BLaER1 (cell line): ENCODE results near the gene LRRC3.

Experiments
- H3K27ac ChIP-seq: shearing (Covaris generic); formaldehyde crosslinking; 2 replicates; pipeline ENCODE4 v1.8.1; 2022
- H3K27me3 ChIP-seq: shearing (Covaris generic); formaldehyde crosslinking; 2 replicates; pipeline ENCODE4 v1.8.1; 2022
- H3K36me3 ChIP-seq: shearing (Covaris generic); formaldehyde crosslinking; 2 replicates; pipeline ENCODE4 v1.8.1; 2022
- H3K4me1 ChIP-seq: shearing (Covaris generic); formaldehyde crosslinking; 2 replicates; pipeline ENCODE4 v1.8.1; 2022
- H3K4me2 ChIP-seq: shearing (Covaris generic); formaldehyde crosslinking; 2 replicates; pipeline ENCODE4 v1.8.1; 2022
- H3K4me3 ChIP-seq: shearing (Covaris generic); formaldehyde crosslinking; 2 replicates; pipeline ENCODE4 v1.8.1; 2022
- H3K9ac ChIP-seq: shearing (Covaris generic); formaldehyde crosslinking; 2 replicates; pipeline ENCODE4 v1.8.1; 2022
- H3K9me3 ChIP-seq: shearing (Covaris generic); formaldehyde crosslinking; 2 replicates; pipeline ENCODE4 v1.8.1; 2022
- H4K20me1 ChIP-seq: shearing (Covaris generic); formaldehyde crosslinking; 2 replicates; pipeline ENCODE4 v1.8.1; 2022
- Cebpa-rat ChIP-seq: shearing (Covaris generic); IDR thresholded peaks from 2 replicates; pipeline ENCODE4 v1.8.1; 2022

Gene LRRC3

DNA sequence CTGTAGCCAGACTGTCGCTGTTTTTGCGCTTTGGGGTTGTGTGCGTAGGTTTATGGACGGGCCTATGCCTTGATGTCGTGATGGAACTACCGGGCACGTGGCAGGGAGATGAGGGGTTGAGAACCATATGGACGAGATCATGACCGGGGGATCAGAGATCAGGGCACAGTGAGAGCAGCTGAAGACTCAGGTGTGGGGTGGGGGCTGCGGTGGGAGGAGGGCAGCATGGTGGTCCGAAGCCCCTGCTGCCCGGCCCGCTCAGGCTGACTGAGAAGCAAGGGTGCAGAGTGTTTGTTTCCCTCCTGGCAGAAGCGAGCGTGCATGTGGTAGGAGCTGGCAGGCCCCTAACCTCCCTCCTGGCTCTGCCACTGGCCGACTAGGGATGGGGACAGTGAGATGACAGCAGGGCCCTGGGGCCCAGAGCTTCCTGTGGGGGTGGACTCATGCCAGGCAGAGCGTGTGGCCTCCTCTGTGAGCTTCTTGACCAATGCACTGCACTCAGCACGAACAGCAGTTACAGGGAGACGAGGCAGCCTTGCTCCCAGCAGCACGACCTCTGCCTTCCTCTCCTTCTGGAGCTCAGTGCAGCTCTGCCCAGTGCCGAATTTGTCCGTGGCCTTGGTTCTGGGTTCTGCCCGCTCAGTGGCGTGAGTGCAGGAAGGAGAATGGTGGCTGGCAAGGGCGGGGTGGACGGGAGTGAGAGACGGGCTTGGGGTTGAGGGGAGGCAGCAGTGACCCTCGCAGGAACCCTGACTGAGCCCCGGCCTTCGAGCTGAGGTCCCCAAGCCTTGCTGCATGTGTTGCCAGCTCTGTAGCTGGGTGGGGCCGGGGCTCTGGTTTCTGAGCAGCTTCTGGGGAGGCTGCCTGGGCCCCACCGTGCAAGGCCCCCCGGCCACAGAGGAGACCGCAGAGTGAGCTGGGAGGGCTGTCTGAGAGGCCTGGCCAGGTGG, 22.2 kb upstream of the LRRC3 start:
- no peak overlapping the region for H3K9ac ChIP-seq
- H3K27ac ChIP-seq: no peak overlapping the region
- no peak overlapping the region for H3K4me2 ChIP-seq
- peaks cover 64% of the 10 kb centered on the region for H4K20me1 ChIP-seq
- H3K27me3 ChIP-seq: no peaks in the 10 kb centered on the region
- TF ChIP-seq Cebpa-rat: no peak
- H3K36me3 ChIP-seq: peaks cover 88% of the 10 kb centered on the region
- H3K4me1 ChIP-seq: peaks cover 50% of the 10 kb centered on the region
- peaks cover 23% of the 10 kb centered on the region for H3K9me3 ChIP-seq
- H3K4me3 ChIP-seq: no peak overlapping the region

DNA sequence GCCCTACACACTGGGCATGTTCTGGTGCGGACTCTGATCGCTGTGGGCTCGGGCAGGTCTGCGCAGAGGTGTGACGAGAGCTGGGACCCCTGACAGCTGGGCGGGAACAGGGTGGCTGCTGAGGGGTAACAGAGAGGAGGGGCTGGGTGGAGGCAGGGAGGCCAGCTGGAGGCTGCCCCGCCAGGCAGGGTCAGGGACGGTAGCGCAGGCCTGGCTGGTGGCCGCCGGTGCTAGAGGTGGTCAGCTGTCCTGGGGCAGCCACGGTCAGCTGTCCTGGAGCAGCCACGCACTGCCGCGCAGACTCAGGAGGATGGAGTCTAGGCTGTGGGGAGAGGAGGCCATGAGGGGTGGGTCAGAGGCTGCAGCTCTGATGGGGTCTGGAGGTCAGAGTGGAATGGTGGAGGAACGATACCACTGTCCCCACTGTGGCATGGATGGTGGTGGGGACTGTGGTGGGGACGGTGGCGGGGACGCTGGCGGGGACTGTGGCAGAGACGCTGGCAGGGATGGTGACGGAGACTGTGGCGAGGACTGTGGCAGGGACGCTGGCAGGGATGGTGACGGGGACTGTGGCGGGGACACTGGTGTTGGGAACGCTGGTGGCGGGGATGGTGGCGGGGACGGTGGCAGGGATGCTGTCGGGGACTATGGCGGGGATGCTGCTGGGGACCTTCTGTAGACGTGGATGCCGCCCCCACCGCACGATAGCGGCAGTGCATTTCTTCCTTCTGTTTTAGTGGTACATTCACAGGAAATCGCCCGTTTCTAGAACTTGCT, 21.3 kb upstream of the LRRC3 start:
- H3K27ac ChIP-seq: no peak overlapping the region
- peaks cover 54% of the 10 kb centered on the region for H3K4me1 ChIP-seq
- no peak for TF ChIP-seq Cebpa-rat
- H3K4me3 ChIP-seq: no peak overlapping the region
- no peak overlapping the region for H3K9ac ChIP-seq
- H3K4me2 ChIP-seq: peak overlapping the region; percentile 30
- peaks cover 16% of the 10 kb centered on the region for H3K9me3 ChIP-seq
- H3K27me3 ChIP-seq: no peaks in the 10 kb centered on the region
- peaks cover 89% of the 10 kb centered on the region for H3K36me3 ChIP-seq
- H4K20me1 ChIP-seq: peaks cover 67% of the 10 kb centered on the region

DNA sequence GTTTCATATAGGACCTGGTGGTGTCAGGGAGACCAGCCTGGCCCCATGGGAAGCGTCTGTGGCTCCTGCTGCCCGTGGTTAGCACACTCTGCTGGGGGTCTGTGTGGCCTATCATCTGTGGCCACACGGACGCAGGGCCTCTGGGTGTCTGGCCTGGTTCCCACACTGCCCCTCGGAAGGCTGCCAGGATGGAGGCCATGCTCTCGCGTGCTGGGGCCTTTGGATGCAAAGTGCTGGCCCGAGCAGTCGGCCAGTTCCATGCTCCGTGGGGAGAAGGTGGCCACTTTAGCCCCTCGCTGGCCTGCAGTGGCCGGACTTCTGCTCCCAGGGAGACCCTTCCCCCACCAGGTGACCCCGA, 20.8 kb upstream of the LRRC3 start:
- TF ChIP-seq Cebpa-rat: no peak
- Histone ChIP-seq H3K27ac (peak overlapping the region; percentile 55; the same call in 1 of the 2 replicates), H3K4me2 (peak overlapping the region; percentile 30), H3K4me1 (peaks cover 60% of the 10 kb centered on the region), H3K36me3 (peaks cover 91% of the 10 kb centered on the region), H3K9me3 (peaks cover 11% of the 10 kb centered on the region; the same call in 1 of the 2 replicates), H3K9ac (no peak overlapping the region), H4K20me1 (peaks cover 70% of the 10 kb centered on the region), H3K4me3 (no peak overlapping the region), H3K27me3 (no peaks in the 10 kb centered on the region)

DNA sequence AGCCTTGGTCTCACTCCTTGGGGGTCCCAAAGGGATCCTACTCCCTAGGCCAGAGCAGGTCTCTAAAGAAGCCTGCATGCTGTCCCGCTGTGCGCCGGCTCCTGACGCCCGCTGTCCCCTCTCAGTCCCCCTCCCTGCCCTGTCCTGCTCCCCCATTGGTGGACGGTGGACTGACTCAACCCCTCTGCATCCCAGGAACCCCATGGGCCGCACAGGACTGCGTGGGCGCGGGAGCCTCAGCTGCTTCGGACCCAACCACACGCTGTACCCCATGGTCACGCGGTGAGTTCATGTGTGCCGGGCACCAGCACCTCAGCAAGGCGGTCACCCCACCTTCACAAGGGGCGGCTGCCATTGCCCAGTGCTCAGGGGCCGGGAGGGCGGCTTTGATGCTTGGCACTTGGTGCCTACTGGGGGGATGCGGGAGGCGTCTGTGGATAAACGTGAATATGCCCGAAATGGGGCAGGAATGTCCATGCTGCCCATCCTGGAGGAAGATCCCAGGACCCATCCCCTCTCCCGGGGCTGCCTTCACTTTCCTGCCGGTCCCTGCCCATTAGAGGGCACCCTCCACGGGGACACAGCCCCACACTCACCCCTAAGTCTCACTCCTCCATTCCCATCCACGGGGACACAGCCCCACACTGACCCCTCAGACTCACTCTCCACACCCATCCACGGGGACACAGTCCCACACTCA, 20.2 kb upstream of the LRRC3 start:
- 0 out of 2 replicates have a peak overlapping the region, but pooled peaks have one; percentile 41 for H3K9ac ChIP-seq
- H3K36me3 ChIP-seq: peaks cover 91% of the 10 kb centered on the region
- peaks cover 6% of the 10 kb centered on the region; the same call in 1 of the 2 replicates for H3K9me3 ChIP-seq

DNA sequence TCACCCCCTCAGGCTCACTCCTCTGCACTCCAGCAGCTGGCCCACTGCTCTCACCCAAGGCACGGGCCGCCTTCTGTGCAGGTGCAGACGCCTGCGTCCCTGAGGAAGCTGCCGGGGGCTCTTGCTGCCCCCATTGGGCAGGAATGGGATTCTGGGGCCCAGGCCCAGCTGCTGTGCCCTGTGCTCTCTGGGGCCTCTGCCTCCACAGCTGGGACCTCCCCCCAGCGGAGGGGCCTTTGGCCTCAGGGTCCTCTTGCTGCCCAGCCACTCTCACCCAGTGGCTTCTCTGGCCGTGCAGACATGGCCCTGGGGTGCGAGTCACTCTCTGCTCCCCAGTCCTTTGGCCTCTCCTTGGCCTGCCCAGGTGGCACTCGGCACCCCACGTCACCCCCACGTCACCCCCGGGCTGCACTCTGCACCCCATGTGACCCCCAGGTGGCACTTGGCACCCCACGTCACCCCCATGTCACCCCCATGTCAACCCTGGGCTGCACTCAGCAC, 19.1 kb upstream of the LRRC3 start:
- peaks cover 100% of the 10 kb centered on the region for H3K36me3 ChIP-seq
- no peak for TF ChIP-seq Cebpa-rat
- no peak overlapping the region for H3K4me3 ChIP-seq
- H4K20me1 ChIP-seq: peaks cover 70% of the 10 kb centered on the region
- peaks cover 1% of the 10 kb centered on the region; the same call in 1 of the 2 replicates for H3K9me3 ChIP-seq
- H3K9ac ChIP-seq: peak overlapping the region; percentile 41; the same call in 1 of the 2 replicates
- H3K27ac ChIP-seq: peak overlapping the region; percentile 55
- H3K4me2 ChIP-seq: peak overlapping the region; percentile 66
- H3K4me1 ChIP-seq: peaks cover 62% of the 10 kb centered on the region
- H3K27me3 ChIP-seq: no peaks in the 10 kb centered on the region

More for the DNA sequence above, 20.2 kb upstream of the LRRC3 start:
- no peak for TF ChIP-seq Cebpa-rat
- Histone ChIP-seq H3K4me1 (peaks cover 60% of the 10 kb centered on the region), H3K27me3 (no peaks in the 10 kb centered on the region), H3K4me2 (peak overlapping the region; percentile 66), H3K27ac (peak overlapping the region; percentile 55), H3K4me3 (no peak overlapping the region), H4K20me1 (peaks cover 70% of the 10 kb centered on the region)

DNA sequence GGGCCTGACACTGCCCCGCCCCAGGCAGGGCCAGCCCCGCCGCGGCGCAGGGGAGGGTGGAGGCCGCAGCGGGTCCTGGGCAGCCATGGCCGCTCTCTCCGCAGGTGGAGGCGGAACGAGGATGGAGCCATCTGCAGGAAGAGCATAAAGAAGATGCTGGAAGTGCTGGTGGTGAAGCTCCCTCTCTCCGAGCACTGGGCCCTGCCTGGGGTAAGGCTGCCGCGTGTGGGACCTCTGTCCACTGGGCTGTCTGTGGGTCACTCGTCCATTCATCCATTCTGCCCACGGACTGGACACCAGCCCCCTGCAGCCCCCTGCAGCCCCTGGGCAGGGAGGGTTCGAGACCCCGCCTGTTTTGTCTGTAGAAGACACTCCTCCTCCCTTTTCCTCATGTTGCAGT, 18.4 kb upstream of the LRRC3 start:
- H4K20me1 ChIP-seq: peaks cover 64% of the 10 kb centered on the region

DNA sequence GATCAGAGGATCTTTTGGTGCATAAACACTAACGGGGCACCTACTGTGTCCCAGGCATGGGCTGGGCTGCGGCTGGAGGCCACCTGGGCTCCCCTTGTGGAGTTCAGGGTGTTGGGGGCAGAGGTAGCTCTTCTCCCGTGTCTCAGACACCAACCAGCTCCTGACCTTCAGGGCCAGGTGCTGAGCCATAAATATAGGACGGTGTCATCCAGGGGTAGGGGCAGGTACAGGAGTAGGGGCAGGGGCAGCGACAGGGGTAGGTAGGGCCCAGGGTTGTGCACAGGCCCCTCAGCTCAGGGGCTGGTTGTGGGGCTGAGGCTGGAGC, 18.0 kb upstream of the LRRC3 start:
- Histone ChIP-seq H3K27me3 (no peaks in the 10 kb centered on the region), H3K9ac (no peak overlapping the region), H3K36me3 (peaks cover 100% of the 10 kb centered on the region), H3K27ac (0 out of 2 replicates have a peak overlapping the region, but pooled peaks have one; percentile 9), H4K20me1 (peaks cover 61% of the 10 kb centered on the region), H3K4me1 (peaks cover 73% of the 10 kb centered on the region), H3K9me3 (peaks cover 13% of the 10 kb centered on the region; the same call in 1 of the 2 replicates), H3K4me3 (no peak overlapping the region), H3K4me2 (0 out of 2 replicates have a peak overlapping the region, but pooled peaks have one; percentile 66)
- no peak for TF ChIP-seq Cebpa-rat

More for the DNA sequence above, 18.4 kb upstream of the LRRC3 start:
- Histone ChIP-seq H3K4me1 (peaks cover 70% of the 10 kb centered on the region), H3K4me3 (no peak overlapping the region), H3K27ac (0 out of 2 replicates have a peak overlapping the region, but pooled peaks have one; percentile 9), H3K9me3 (peaks cover 9% of the 10 kb centered on the region; the same call in 1 of the 2 replicates), H3K27me3 (no peaks in the 10 kb centered on the region), H3K9ac (no peak overlapping the region), H3K36me3 (peaks cover 100% of the 10 kb centered on the region), H3K4me2 (peak overlapping the region; percentile 66)
- no peak for TF ChIP-seq Cebpa-rat

DNA sequence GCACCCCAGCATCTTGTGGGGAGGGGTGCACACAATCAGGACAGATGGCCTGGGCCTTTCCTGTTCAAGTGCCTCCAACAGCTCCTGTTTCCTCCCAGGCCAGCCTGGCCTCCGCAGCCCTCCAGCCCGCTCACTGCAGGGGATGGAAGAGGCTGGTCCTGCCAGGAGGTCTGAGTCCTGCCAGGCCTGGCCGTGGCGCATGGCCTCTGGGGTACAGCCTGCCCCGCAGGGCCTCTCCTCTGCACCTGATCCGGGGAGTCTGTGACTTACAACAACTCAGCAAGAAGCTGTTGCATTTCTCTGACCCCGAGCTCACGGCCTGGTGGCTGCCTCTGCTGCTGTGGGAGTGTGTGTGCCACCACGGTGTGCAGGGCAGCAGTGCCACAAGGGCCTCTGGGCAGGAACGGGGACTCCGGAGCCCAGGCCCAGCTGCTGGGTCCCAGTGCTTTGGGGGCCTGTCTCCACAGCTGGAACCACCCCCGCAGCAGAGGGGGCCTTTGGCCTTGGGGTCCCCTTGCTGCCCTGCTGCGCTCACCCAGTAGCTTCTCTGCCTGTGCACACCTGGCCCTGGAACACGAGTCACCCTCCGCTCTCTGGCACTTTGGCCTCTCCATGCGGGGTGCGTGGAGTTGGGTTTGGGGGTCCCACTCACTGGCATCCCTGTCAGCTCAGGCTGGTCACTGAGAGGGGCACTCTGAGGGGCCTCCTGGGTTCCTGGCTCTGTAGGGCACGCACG, 17.4 kb upstream of the LRRC3 start:
- Histone ChIP-seq H3K27me3 (no peaks in the 10 kb centered on the region), H3K4me2 (no peak overlapping the region), H4K20me1 (peaks cover 59% of the 10 kb centered on the region), H3K4me1 (peaks cover 78% of the 10 kb centered on the region), H3K9ac (no peak overlapping the region; the same call in 1 of the 2 replicates), H3K9me3 (peaks cover 13% of the 10 kb centered on the region; the same call in 1 of the 2 replicates), H3K36me3 (peaks cover 100% of the 10 kb centered on the region), H3K4me3 (no peak overlapping the region), H3K27ac (0 out of 2 replicates have a peak overlapping the region, but pooled peaks have one; percentile 9)
- no peak for TF ChIP-seq Cebpa-rat
